GM18507 (cell line): ENCODE results near the gene CMTM8.

ENCODE experiments used
- DNase-seq: peaks from one replicate; pipeline ENCODE4 v3.0.0; 2011; ENCODE audit warnings: low read depth; ENCODE audit not compliant: insufficient read length; ENCODE audit errors: extremely low spot score
- FAIRE-seq: peaks from 2 replicates; lab custom pipeline; 2011; peaks lifted over from hg19 to GRCh38; lab: Jason Lieb, UNC

Gene CMTM8

GRCh38 chr3:32395496-32395895 is 157.0 kb downstream of the CMTM8 start:
- DNase-seq (no peak), FAIRE-seq (no peak)

- FAIRE-seq (no peak), DNase-seq (no peak)
These were observed 159.5 kb downstream of the CMTM8 start for GRCh38 chr3:32397941-32398340.

GRCh38 chr3:32398531-32398930 is 160.1 kb downstream of the CMTM8 start:
- no peak for FAIRE-seq

GRCh38 chr3:32399030-32399620 is 160.6 kb downstream of the CMTM8 start:
- no peak for DNase-seq
- FAIRE-seq = peak; percentile 53

More at GRCh38 chr3:32398531-32398930, 160.1 kb downstream of the CMTM8 start:
- no peak for DNase-seq

GRCh38 chr3:32401126-32401525 is 162.6 kb downstream of the CMTM8 start:
- peak; percentile 24 for FAIRE-seq

GRCh38 chr3:32401556-32402081 is 163.1 kb downstream of the CMTM8 start:
- DNase-seq = no peak
- peak; percentile 76 for FAIRE-seq

More at GRCh38 chr3:32401126-32401525, 162.6 kb downstream of the CMTM8 start:
- DNase-seq = no peak

GRCh38 chr3:32403663-32404062 is 165.2 kb downstream of the CMTM8 start:
- no peak for DNase-seq
- no peak for FAIRE-seq

- DNase-seq (no peak), FAIRE-seq (no peak)
These were observed 166.2 kb downstream of the CMTM8 start for GRCh38 chr3:32404714-32405113.

GRCh38 chr3:32405155-32405554 is 166.7 kb downstream of the CMTM8 start:
- DNase-seq = no peak
- FAIRE-seq = no peak

GRCh38 chr3:32405711-32406323 is 167.3 kb downstream of the CMTM8 start:
- no peak for FAIRE-seq
- no peak for DNase-seq

GRCh38 chr3:32406486-32407408 is 168.3 kb downstream of the CMTM8 start:
- DNase-seq (no peak), FAIRE-seq (no peak)

GRCh38 chr3:32410367-32411246 is 172.1 kb downstream of the CMTM8 start:
- FAIRE-seq (no peak), DNase-seq (no peak)

- FAIRE-seq = no peak
- no peak for DNase-seq
These were observed 173.0 kb downstream of the CMTM8 start for GRCh38 chr3:32411442-32411841.

- no peak for DNase-seq
These were observed 174.4 kb downstream of the CMTM8 start for GRCh38 chr3:32412887-32413286.

GRCh38 chr3:32413845-32414521 is 175.5 kb downstream of the CMTM8 start:
- FAIRE-seq (no peak), DNase-seq (no peak)

More at GRCh38 chr3:32412887-32413286, 174.4 kb downstream of the CMTM8 start:
- no peak for FAIRE-seq

GRCh38 chr3:32414522-32415202 is 176.2 kb downstream of the CMTM8 start:
- DNase-seq (no peak), FAIRE-seq (peak; percentile 63)

GRCh38 chr3:32419742-32420125 is 181.3 kb downstream of the CMTM8 start:
- FAIRE-seq = peak; percentile 26
- no peak for DNase-seq
